ENCODE measurements around the gene RFX3. TPM values are rescaled to one million over a fixed set of nuclear protein-coding genes. Genes with fewer than 3 reads are reported as not detected.
A peak's percentile ranks its signal among the peaks of the same experiment; 100 is the strongest.

RFX3 gene
- total and polyA plus RNA-seq, 2 of the 13 experiments (the other 11 are each of a cell fraction or from before 2014, with no cell fraction given), result 2.7 to 5.3 TPM

GRCh38 chr9:3526165-3526996 is 580 bp upstream of the RFX3 start (continued):
- TF ChIP-seq STAT6 (CRISPR knock-in tag; IDR thresholded peaks at IDR 0.05; ENCODE audit: borderline replicate concordance) (no peak; the same call in 1 of the 2 replicates), RBM39 (IDR thresholded peaks at IDR 0.05; ENCODE audit: low read depth, low read length, poor library complexity, severe bottlenecking) (peak; percentile 90), ZNF598 (CRISPR knock-in tag; IDR thresholded peaks at IDR 0.05; ENCODE audit: borderline replicate concordance) (peak; percentile 84; the same call in 1 of the 2 replicates), ZNF616 (CRISPR knock-in tag; IDR thresholded peaks at IDR 0.05; ENCODE audit: low read depth) (no peak; the same call in 1 of the 2 replicates), ZNF124 (CRISPR knock-in tag; IDR thresholded peaks at IDR 0.05) (peak; percentile 43; the same call in 1 of the 2 replicates), PBX2 (CRISPR knock-in tag; IDR thresholded peaks at IDR 0.05) (0 out of 2 replicates have a peak, but pooled peaks have one; percentile 11), ZNF746 (CRISPR knock-in tag; IDR thresholded peaks at IDR 0.05) (peak; percentile 50; the same call in 1 of the 2 replicates), ZBTB39 (CRISPR knock-in tag; IDR thresholded peaks at IDR 0.05) (no peak; the same call in 1 of the 2 replicates), NFE2L2 (IDR thresholded peaks at IDR 0.05; ENCODE audit: low read length) (no peak), ZNF441 (CRISPR knock-in tag; IDR thresholded peaks at IDR 0.05; ENCODE audit: borderline replicate concordance) (peak; percentile 75; the same call in 1 of the 2 replicates), SMC3 (IDR thresholded peaks at IDR 0.05; ENCODE audit: low read length) (no peak), ZNF83 (CRISPR knock-in tag; IDR thresholded peaks at IDR 0.05; ENCODE audit: borderline replicate concordance) (peak; percentile 14; the same call in 1 of the 2 replicates), ZNF629 (CRISPR knock-in tag; conservative IDR thresholded peaks at IDR 0.05) (peak; percentile 33; the same call in 1 of the 2 replicates), AGO1 (IDR thresholded peaks at IDR 0.05; ENCODE audit: low read depth, low read length, poor library complexity, severe bottlenecking) (no peak), BCLAF1 (IDR thresholded peaks at IDR 0.05) (no peak)
- TF ChIP-seq, protein P1, sequence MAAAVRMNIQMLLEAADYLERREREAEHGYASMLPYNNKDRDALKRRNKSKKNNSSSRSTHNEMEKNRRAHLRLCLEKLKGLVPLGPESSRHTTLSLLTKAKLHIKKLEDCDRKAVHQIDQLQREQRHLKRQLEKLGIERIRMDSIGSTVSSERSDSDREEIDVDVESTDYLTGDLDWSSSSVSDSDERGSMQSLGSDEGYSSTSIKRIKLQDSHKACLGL (CRISPR knock-in tag; IDR thresholded peaks at IDR 0.05), result peak; percentile 71
- TF ChIP-seq, protein P2, sequence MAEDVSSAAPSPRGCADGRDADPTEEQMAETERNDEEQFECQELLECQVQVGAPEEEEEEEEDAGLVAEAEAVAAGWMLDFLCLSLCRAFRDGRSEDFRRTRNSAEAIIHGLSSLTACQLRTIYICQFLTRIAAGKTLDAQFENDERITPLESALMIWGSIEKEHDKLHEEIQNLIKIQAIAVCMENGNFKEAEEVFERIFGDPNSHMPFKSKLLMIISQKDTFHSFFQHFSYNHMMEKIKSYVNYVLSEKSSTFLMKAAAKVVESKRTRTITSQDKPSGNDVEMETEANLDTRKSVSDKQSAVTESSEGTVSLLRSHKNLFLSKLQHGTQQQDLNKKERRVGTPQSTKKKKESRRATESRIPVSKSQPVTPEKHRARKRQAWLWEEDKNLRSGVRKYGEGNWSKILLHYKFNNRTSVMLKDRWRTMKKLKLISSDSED (CRISPR knock-in tag; IDR thresholded peaks at IDR 0.05), result peak; percentile 23; the same call in 1 of the 2 replicates

All from HepG2 (cell line).